HepG2 (cell line): Measurements from ENCODE around the gene SMARCD1.

ENCODE experiments used
- CREB1 ChIP-seq, 2 experiments: fragments of 450-650 bp in 1 of 2; IDR thresholded peaks; 2 replicates each; pipeline ENCODE4 v1.6.1; 2016 to 2017; ENCODE audit warnings: control low read depth in 1 of 2, mild to moderate bottlenecking in 1 of 2, missing compliant biosample characterization in 1 of 2, missing genetic modification characterization in 1 of 2
- CTCF ChIP-seq: sonication (generic); formaldehyde crosslinking; IDR thresholded peaks from 2 replicates; pipeline ENCODE4 v1.5.0; 2020; ENCODE audit warnings: mild to moderate bottlenecking, missing genetic modification reagents, moderate library complexity
- HNRNPK ChIP-seq: fragments of 200-400 bp; formaldehyde crosslinking; IDR thresholded peaks from 2 replicates; pipeline ENCODE4 v1.6.1; 2018; ENCODE audit warnings: low read length, low read depth, moderate library complexity, mild to moderate bottlenecking; ENCODE audit not compliant: poor library complexity, severe bottlenecking
- KMT2A ChIP-seq: sonication (generic); formaldehyde crosslinking; IDR thresholded peaks from 2 replicates; pipeline ENCODE4 v1.4.0; 2020; ENCODE audit warnings: missing genetic modification reagents
- MAZ ChIP-seq, 2 experiments: sonication (generic) in 1 of 2; formaldehyde crosslinking in 1 of 2; IDR thresholded peaks; 2 replicates each; pipeline versions ENCODE4 v1.5.0 to v1.6.1; 2012 to 2020; ENCODE audit warnings: low read depth in 2 of 2, mild to moderate bottlenecking in 2 of 2, borderline replicate concordance in 1 of 2, improper control_type of control experiment in 1 of 2, low read length in 1 of 2, missing genetic modification reagents in 1 of 2, moderate library complexity in 1 of 2
- MLX ChIP-seq: IDR thresholded peaks from 2 replicates; pipeline ENCODE4 v1.6.1; 2016
- MYNN ChIP-seq: sonication (generic); formaldehyde crosslinking; IDR thresholded peaks from 2 replicates; pipeline ENCODE4 v1.4.0; 2020; ENCODE audit warnings: mild to moderate bottlenecking, low read depth, missing genetic modification reagents
- NRL ChIP-seq: sonication (generic); formaldehyde crosslinking; IDR thresholded peaks from 2 replicates; pipeline ENCODE4 v1.5.0; 2020; ENCODE audit warnings: missing genetic modification reagents, mild to moderate bottlenecking, moderate library complexity, borderline replicate concordance
- POLR2A ChIP-seq, 2 experiments: IDR thresholded peaks; 2 replicates each; pipeline ENCODE4 v1.6.1; 2011; ENCODE audit warnings: low read depth in 2 of 2, low read length in 2 of 2, mild to moderate bottlenecking in 1 of 2, moderate library complexity in 1 of 2; ENCODE audit not compliant: insufficient read depth in 1 of 2
- POLR2AphosphoS2 ChIP-seq: IDR thresholded peaks from 2 replicates; pipeline ENCODE4 v1.6.1; 2011; ENCODE audit warnings: low read depth, low read length, improper control_type of control experiment
- RBM22 ChIP-seq: fragments of 200-400 bp; formaldehyde crosslinking; optimal IDR thresholded peaks from 2 replicates; pipeline ENCODE3; 2017; ENCODE audit warnings: mild to moderate bottlenecking, low read length, moderate library complexity
- TSC22D2 ChIP-seq: sonication (generic); formaldehyde crosslinking; IDR thresholded peaks from 2 replicates; pipeline ENCODE4 v1.5.1; 2020; ENCODE audit warnings: missing genetic modification reagents, mild to moderate bottlenecking, borderline replicate concordance
- ZBTB2 ChIP-seq: sonication (generic); formaldehyde crosslinking; IDR thresholded peaks from 2 replicates; pipeline ENCODE4 v1.8.0; 2022; ENCODE audit warnings: low read depth, missing genetic modification reagents

GRCh38 chr12:50102131-50102531, 17.0 kb downstream of the SMARCD1 start:
- no peak for TF ChIP-seq CTCF (CRISPR knock-in tag)
- no peak for TF ChIP-seq KMT2A (CRISPR knock-in tag)
- no peak for TF ChIP-seq MYNN (CRISPR knock-in tag)
- TF ChIP-seq POLR2AphosphoS2 = no peak
- no peak for TF ChIP-seq HNRNPK
- TF ChIP-seq CREB1 (IDR thresholded peaks at IDR 0.05) = no peak
- TF ChIP-seq CREB1 (CRISPR knock-in tag; IDR thresholded peaks at IDR 0.05) = no peak
- TF ChIP-seq MAZ (IDR thresholded peaks at IDR 0.05; ENCODE audit: borderline replicate concordance, low read depth, low read length) = no peak
- TF ChIP-seq MAZ (CRISPR knock-in tag; IDR thresholded peaks at IDR 0.05; ENCODE audit: low read depth) = no peak
- no peak for TF ChIP-seq NRL
- no peak for TF ChIP-seq POLR2A (IDR thresholded peaks at IDR 0.05; ENCODE audit: insufficient read depth in 1 of 2, low read depth in 2 of 2, low read length in 2 of 2)
- no peak for TF ChIP-seq TSC22D2
- no peak for TF ChIP-seq MLX (CRISPR knock-in tag)
- no peak for TF ChIP-seq ZBTB2 (CRISPR knock-in tag)
- TF ChIP-seq RBM22 = no peak
